ENCODE data around the gene IL4. TPM values are rescaled to one million over a fixed set of nuclear protein-coding genes. Genes with fewer than 3 reads are reported as not detected.

IL4 gene
- total and polyA plus RNA-seq, 9 of the 15 experiments (the other 6 are each of a cell fraction or from before 2014, with no cell fraction given) = 0.22 to 0.62 TPM; not detected in 7

DNA sequence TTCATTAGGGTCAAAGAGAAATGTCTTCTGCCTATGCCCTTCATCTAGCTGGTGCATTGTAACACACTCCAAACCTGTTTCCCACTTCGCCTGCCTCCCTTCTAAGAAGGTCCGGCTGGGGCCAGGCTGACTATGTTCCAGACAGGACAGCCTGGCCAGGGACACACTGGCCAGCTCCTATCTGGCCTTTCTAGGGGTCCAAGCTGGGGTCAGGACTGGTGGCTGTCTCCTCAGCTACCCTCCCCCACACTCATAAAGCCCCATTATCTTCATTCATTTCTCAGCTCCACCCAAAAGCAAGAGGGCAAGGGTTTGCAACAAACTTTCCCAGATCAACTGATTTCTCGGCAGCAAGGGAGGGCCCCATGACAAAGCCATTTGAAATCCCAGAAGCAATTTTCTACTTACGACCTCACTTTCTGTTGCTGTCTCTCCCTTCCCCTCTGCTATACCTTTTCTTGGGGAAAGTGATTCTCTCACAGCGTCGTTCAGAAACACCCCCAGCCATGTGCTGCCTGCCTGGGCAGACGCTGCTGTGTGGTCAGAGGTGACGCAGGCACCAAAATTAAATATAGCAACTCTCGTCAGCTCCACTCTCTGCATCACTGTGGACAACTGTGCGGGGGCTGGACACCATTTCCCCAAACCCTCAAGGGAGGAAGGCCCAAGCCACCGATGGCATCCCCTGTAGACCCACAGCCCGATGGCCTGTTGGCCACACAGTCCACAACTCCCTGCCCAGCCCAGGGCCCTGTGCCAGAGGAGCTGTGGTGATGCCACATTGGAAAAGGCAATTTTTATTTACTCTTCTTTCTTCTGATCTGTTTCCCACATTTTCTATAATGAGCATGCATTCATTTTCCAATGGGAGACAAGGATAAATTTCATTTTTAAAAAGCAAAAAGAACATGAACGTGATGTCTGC is 9.8 kb upstream of the IL4 start (continued):
- TF ChIP-seq, protein P1, sequence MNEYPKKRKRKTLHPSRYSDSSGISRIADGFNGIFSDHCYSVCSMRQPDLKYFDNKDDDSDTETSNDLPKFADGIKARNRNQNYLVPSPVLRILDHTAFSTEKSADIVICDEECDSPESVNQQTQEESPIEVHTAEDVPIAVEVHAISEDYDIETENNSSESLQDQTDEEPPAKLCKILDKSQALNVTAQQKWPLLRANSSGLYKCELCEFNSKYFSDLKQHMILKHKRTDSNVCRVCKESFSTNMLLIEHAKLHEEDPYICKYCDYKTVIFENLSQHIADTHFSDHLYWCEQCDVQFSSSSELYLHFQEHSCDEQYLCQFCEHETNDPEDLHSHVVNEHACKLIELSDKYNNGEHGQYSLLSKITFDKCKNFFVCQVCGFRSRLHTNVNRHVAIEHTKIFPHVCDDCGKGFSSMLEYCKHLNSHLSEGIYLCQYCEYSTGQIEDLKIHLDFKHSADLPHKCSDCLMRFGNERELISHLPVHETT (CRISPR knock-in tag; conservative IDR thresholded peaks at IDR 0.05 in 1 of 2, IDR thresholded peaks at IDR 0.05 in 1 of 2) = peak in 1 of 2 experiments; percentile 85; a peak in 2 of 4 replicates
- no peak for TF ChIP-seq FIP1L1 (IDR thresholded peaks at IDR 0.05; ENCODE audit: low read depth, low read length, poor library complexity, severe bottlenecking)
- TF ChIP-seq PTTG1 (tag; IDR thresholded peaks at IDR 0.05; ENCODE audit: low read depth) = peak; percentile 40; the same call in 1 of the 2 replicates
- no peak for TF ChIP-seq RFX5 (IDR thresholded peaks at IDR 0.05; ENCODE audit: low read depth, low read length)
- TF ChIP-seq ARNT (IDR thresholded peaks at IDR 0.05) = peak in 1 of 2 experiments; percentile 24; a peak in 1 of 4 replicates
- no peak for TF ChIP-seq CC2D1A (IDR thresholded peaks at IDR 0.05)
- no peak; the same call in 1 of the 2 replicates for TF ChIP-seq TAL1 (IDR thresholded peaks at IDR 0.05)
- TF ChIP-seq CXXC5 (CRISPR knock-in tag; IDR thresholded peaks at IDR 0.05) = peak; percentile 53
- TF ChIP-seq SMAD4 (CRISPR knock-in tag; conservative IDR thresholded peaks at IDR 0.05) = peak; percentile 78
- TF ChIP-seq ZNF699 (CRISPR knock-in tag; IDR thresholded peaks at IDR 0.05; ENCODE audit: insufficient replicate concordance) = no peak
- TF ChIP-seq TEAD2 (tag; IDR thresholded peaks at IDR 0.05) = 0 out of 2 replicates have a peak, but pooled peaks have one; percentile 63
- no peak for TF ChIP-seq PURB (CRISPR knock-in tag; IDR thresholded peaks at IDR 0.05; ENCODE audit: low read depth)
- TF ChIP-seq ZNF165 (CRISPR knock-in tag; IDR thresholded peaks at IDR 0.05; ENCODE audit: borderline replicate concordance) = peak; percentile 85; the same call in 1 of the 2 replicates
- TF ChIP-seq NEUROD1 (IDR thresholded peaks at IDR 0.05; ENCODE audit: borderline replicate concordance, low read depth, low read length, partially characterized antibody) = peak; percentile 22
- TF ChIP-seq FUS (optimal IDR thresholded peaks at IDR 0.05; ENCODE audit: low read depth, low read length) = no peak
- no peak for TF ChIP-seq NELFE (IDR thresholded peaks at IDR 0.05; ENCODE audit: insufficient read depth, insufficient read length)
- peak; percentile 86 for TF ChIP-seq MEF2A (IDR thresholded peaks at IDR 0.05; ENCODE audit: control insufficient read depth, low read depth, low read length)
- peak; percentile 51 for TF ChIP-seq ZNF583 (CRISPR knock-in tag; IDR thresholded peaks at IDR 0.05)
- TF ChIP-seq EHMT2 (IDR thresholded peaks at IDR 0.05) = 0 out of 2 replicates have a peak, but pooled peaks have one; percentile 17
- TF ChIP-seq, protein P2, sequence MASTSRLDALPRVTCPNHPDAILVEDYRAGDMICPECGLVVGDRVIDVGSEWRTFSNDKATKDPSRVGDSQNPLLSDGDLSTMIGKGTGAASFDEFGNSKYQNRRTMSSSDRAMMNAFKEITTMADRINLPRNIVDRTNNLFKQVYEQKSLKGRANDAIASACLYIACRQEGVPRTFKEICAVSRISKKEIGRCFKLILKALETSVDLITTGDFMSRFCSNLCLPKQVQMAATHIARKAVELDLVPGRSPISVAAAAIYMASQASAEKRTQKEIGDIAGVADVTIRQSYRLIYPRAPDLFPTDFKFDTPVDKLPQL (IDR thresholded peaks at IDR 0.05; ENCODE audit: extremely low read depth, insufficient read length) = no peak
- TF ChIP-seq ZNF431 (CRISPR knock-in tag; IDR thresholded peaks at IDR 0.05) = no peak
- no peak for TF ChIP-seq MYBL2 (IDR thresholded peaks at IDR 0.05; ENCODE audit: low read depth)
- TF ChIP-seq MYBL2 (CRISPR knock-in tag; IDR thresholded peaks at IDR 0.05; ENCODE audit: borderline replicate concordance) = no peak
- TF ChIP-seq, protein P3, sequence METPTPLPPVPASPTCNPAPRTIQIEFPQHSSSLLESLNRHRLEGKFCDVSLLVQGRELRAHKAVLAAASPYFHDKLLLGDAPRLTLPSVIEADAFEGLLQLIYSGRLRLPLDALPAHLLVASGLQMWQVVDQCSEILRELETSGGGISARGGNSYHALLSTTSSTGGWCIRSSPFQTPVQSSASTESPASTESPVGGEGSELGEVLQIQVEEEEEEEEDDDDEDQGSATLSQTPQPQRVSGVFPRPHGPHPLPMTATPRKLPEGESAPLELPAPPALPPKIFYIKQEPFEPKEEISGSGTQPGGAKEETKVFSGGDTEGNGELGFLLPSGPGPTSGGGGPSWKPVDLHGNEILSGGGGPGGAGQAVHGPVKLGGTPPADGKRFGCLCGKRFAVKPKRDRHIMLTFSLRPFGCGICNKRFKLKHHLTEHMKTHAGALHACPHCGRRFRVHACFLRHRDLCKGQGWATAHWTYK (CRISPR knock-in tag; IDR thresholded peaks at IDR 0.05) = no peak
- peak; percentile 49 for TF ChIP-seq MAFG (tag; conservative IDR thresholded peaks at IDR 0.05)

All from K562 (cell line).